ENCODE data around the gene CTCF.
A peak's percentile ranks its signal among the peaks of the same experiment; 100 is the strongest.

The CTCF gene

DNA sequence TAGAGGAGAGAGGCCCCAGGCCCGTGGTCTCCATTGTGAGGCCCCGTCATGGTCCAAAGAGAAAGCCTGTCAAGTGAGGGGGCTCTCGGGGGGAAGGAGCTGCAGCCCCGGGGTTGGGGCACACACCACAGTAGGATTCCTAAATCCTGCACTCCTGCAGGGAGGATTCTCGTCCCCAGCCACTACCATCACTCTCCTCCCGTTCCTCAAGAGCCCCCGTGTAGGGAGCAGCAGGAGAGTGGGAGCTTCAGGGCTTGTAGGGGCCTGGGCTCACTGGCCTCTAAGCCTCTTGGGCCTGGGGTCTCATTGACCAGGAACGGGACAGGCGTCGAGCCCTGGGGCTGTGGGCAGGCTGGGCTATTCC lies 105.1 kb downstream of the CTCF start:
- DNase-seq: no peak

GRCh38 chr16:67667817-67668494 lies 105.6 kb downstream of the CTCF start:
- peak; percentile 91 for DNase-seq

DNA sequence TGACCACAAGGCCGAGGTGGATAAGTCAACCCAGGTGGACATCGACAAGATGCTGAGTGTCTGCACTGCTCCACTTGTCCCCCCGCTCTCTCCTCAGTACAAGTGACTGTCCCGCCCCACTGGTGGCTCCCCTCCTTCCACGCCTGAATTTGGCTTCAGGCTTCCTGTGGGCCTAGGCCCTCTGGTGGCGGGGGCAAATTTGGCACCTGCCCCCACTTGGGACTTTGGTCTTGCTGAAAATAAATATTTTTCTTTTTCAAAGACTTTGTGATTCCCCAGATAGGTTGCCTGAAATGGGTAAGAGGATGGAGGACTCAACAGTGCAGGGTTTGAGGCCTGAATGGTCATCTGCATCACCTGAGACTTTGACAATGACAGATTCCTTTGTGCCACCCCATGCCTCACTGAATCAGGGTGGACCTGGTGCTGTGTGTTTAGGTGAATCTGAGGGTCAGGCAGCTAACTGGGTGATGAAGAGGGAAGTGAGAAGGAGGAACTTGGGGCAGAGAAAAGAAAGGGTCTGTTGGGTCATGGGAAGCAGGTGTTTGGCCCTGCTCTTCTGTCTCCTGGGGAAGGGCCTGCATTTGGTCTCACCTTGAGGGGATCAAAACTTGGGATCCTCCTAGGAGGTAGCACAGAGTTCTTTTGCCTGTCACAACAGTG lies 106.3 kb downstream of the CTCF start:
- no peak for DNase-seq

GRCh38 chr16:67669499-67670101 lies 107.3 kb downstream of the CTCF start:
- DNase-seq: no peak

DNA sequence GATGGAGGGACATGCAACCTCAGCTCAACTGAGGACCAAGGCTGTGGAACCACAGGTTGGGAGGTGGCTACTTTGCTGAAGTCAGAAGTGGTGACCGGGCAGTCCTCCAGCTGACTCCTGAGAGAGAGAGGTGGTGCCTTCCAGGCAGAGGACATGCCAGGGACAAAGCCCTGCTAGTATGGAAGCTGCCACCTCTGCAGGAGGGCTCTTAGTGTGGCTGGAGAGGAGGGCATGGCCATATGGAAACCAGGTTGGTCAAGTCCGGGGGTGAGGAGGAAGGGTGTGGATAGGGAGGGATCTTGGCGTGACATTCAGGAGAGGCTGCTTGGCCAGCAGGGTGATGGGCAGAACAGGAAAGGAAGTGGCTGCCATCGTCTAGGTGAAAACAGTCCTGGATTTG lies 110.0 kb downstream of the CTCF start:
- DNase-seq: no peak

DNA sequence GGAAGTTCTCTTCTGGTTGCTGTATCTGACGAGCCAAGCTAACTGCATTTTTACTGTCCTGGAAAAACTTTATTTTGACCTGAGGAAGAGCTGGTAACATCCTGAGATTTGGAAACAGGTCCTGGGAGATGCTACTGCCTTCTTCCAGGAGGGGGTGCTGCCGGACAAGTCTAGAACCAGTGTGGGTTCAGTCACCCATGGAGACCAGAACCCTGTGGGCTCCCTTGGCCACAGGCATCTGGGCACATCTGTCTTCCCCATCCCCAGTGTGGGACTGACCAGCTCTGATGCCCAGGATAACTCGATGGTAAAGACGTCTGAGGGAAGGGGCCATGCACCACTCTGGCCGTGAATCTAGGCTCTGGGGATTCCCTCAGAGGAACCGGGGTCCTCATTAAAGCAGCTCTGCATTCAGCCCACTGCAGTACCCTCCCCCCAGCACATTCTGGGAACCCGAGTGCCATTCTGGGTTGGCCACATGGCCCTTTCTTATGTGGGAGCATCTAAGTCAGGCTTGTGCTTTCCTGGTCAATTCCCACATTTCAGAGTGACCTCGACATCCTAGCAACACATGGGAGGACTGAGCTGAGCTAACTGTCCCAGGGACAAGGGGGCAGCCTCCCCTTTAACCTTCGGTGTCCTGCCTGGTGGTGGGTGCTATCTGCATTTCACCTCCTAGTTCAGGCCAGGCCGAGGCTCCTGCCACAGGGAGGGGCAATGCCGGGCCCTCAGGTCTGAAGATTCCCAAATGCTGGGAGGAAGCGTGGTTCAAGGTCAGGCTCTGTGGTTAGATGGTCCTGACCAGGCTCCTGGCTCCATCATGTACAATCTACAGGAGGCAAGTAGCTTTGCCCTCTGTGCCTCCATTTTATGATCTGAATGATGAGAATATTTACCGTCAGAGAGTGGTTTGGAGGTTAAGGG lies 110.7 kb downstream of the CTCF start:
- DNase-seq: peak; percentile 55

GRCh38 chr16:67673712-67674580 lies 111.6 kb downstream of the CTCF start:
- DNase-seq: peak; percentile 11

- DNase-seq: no peak
These were observed 112.7 kb downstream of the CTCF start for GRCh38 chr16:67674851-67675578.

GRCh38 chr16:67675579-67675935 lies 113.2 kb downstream of the CTCF start:
- DNase-seq: no peak

DNA sequence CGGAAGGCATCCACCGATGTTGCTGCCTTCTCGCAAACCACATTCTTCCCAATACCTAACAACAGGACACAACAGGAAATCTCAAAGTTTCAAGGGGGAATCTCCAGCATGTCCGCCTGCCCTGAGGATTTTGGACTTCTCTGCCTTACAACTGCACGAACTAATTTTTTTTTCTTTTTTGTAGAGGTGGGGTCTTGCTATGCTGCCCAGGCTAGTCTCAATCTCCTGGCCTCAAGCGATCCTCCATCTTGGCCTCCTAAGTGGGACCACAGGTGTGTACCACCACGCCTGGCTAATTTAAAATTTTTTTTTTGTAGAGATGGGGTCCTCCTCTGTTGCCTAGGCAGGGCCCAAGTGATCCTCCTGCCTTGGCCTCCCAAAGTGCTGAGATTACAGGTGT lies 113.7 kb downstream of the CTCF start:
- DNase-seq: no peak

GRCh38 chr16:67676516-67676915 lies 114.2 kb downstream of the CTCF start:
- no peak for DNase-seq

GRCh38 chr16:67676939-67677338 lies 114.6 kb downstream of the CTCF start:
- DNase-seq: no peak

DNA sequence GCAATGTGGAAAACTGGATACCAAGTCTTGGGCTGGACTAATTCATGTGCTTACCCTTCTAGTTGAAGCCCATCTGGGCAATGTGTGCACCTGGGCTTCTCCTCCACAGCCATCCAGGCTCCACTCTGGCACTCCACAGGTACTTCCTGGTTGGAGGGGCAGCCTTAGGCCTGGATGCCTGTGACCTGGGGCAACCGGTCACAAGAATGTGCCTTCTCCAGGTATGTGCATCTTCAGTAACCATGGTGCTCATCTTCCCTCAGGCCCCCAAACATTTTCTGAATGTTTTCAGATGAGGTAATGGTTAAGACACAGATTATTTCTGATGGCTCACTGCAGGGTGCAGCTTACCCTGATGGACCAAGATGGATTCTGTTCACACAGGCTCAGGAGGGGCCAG lies 115.4 kb downstream of the CTCF start:
- DNase-seq: no peak

DNA sequence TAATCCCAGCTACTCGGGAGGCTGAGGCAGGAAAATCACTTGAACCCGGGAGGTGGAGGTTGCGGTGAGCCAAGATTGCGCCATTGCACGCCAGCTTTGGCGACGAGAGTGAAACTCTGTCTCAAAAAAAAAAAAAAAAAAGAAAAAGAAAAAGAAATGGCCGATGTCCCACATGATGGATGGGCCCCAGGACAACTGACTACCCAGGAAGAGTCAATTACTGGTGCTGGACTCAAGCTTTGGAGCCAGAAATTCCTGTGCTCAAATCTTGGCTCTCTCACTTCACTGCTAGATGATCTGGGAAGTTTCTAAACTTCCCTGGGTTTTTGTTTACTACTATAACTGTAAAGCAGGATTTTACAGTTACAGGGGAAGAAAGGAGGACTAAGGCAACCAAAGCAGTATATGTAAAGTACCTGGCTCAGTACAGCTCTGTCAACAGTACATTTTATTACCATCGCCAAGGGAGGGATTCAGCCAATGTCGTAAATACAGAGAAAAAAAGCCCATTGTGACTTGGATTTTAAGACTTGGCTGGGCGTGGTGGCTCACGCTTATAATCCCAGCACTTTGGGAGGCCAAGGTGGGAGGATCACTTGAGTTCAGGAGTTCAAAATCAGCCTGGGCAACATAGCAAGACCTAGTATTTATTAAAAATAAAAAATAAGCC lies 116.2 kb downstream of the CTCF start:
- DNase-seq: no peak

- DNase-seq: no peak
These were observed 117.9 kb downstream of the CTCF start for GRCh38 chr16:67679935-67680897.

DNA sequence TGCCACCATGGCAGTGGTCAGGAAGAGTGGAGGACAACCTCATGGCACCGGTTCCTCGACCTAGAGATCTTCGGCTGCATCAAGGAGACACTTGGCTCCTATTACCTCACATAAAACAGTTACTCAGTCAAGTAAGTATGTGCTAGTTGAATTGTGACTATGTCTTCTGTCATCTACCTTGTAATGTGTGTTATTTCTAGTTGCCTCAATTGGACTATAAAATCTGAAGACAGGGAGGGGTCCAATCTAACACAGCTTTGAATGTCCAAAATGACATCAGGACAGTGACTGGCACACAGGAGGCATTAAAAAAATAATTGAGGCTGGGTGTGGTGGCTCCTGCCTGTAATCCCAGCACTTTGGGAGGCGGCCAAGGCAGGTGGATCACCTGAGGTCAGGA lies 121.4 kb downstream of the CTCF start:
- no peak for DNase-seq

- DNase-seq: no peak
These were observed 123.2 kb downstream of the CTCF start for GRCh38 chr16:67685388-67686112.

All from fibroblast of skin of abdomen (primary cell).